HG03039 (cell line): Measurements from ENCODE around the gene MEIS2.

Experiments used
- ATAC-seq: cut with Tn5 transposase; IDR thresholded peaks from one replicate; pipeline ENCODE4 v1.9.1; 2021; ENCODE audit warnings: mild to moderate bottlenecking, moderate library complexity; ENCODE audit not compliant: unreplicated experiment

The MEIS2 gene

DNA sequence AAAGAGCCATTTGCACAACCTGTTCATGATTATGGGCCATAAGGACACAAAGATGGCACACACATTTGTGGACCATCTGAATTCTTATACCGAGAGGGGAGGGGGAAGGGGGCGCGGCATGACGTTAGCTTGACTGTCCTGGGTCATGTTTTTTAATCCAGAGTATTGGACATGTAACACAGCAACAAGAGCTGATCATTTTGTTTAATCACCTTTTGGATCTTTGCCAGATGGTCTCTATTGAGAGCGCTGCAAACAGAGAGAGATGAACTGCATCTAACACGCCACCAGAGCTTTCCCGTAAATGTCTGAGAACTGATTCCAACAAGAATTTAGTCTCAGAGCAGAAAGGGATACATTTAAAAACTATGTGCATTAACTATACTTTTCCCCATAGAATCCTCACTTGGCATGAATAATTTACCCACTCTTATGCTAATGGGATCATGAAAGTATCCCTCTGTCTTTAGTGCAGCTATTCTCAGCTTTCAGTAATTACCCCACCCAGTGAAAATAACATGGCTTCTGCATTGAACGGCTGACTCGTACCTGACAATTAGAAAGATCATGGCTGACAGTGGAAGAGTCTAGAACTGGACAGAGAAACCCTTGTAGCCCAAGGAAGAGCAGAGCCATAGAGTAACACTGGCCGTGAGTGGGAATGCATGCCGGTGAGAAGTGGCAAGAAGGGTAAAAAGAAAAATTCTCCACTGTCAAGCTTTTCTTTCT, 22.6 kb downstream of the MEIS2 start:
- ATAC-seq, result no peak

- ATAC-seq, result no peak
Measured at GRCh38 chr15:37076543-37076942, 23.8 kb downstream of the MEIS2 start.

DNA sequence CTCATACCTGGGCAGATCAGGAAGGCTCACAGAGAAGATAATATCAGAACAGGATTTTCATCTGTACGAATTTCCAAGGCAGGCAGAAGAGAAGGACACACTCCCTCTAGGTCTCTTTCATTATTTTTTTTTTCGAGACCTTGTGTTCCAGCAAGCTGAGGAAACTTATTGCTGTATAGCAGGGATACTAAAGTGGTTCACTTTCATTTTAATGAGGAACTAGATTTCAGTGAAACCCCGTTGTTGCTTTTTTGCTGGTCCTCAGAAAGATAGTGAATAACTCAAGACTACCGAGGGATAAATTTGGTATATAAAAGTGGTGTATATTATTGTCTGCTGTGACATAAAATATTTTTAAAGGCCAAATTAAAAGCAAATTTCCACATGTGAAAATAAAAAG, 24.6 kb downstream of the MEIS2 start:
- no peak for ATAC-seq

DNA sequence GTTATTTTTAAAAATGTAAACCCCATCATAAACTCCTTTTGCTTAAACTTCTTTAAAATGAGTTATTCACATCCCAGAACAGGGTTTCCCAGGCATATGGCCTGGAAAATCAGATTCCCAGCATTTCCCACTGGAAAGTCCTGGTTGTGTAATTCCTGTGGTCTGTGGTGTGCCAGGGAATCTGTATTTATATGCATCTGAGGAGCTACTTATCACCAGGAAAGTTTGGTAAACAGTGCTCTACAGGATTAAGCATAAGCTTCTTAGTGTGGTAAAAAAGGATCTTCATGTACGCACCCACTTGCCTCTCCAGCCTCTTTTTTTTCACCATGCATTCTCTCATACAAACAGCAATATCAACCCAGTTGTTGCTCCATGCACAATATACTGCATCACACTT, 28.2 kb downstream of the MEIS2 start:
- ATAC-seq, result no peak

DNA sequence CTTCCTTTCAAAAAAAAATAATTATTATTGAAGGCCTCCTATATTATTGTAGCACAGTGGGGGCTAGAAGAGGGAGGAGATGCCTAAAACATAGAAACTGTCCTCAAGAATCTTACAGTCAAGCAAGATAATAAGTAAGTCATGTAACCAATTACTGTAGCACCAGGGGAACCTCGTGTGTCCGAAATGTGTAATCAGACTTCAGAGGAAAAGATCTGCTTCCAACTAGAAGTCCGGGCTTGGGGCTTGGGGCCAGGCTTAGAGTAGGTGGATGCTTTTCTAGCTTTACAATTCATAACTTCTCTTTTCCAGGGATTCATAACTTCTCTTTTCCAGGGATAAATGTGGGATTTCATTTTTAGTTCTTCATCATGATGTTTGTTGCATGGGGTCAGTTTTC, 29.2 kb downstream of the MEIS2 start:
- ATAC-seq, result no peak

- no peak for ATAC-seq
Measured at GRCh38 chr15:37070686-37071085, 29.7 kb downstream of the MEIS2 start.

DNA sequence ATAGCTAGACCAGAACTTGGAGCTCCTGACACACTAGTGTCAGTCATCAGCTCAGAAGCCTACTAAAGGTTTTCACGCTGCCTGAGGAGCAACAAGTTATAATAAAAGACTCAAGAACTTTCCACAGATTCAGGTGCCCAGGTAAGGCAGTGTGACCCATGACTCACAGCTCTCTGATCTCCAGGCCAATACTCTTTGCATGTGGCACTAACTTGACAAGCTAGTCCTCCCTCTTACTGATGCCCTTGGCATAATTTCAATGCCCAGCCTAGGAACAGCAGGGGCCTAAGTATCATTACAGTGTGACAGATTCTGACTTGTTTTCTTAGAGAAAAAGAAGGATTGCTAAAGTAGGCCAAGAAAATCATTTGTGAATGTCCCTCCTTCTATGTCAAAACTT, 38.4 kb downstream of the MEIS2 start:
- ATAC-seq, result no peak

DNA sequence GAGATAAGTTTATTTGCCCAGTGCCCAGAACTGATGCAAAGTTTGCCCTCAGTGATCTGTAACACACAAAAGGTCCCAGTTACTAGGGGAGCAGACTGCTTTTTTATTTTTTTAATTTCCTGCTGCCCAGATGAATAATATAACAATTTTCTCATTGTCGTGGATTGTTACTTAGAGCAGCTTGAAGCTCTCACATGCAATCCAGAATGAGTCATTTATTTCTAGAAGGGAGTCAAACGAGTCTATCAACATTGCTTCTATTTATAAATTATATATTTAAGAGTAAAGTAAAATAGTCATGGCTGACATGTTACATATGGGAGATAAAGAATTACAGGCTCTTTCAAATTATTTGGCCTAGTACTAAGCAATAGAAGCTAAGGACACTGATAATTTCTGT, 41.3 kb downstream of the MEIS2 start:
- ATAC-seq, result no peak

DNA sequence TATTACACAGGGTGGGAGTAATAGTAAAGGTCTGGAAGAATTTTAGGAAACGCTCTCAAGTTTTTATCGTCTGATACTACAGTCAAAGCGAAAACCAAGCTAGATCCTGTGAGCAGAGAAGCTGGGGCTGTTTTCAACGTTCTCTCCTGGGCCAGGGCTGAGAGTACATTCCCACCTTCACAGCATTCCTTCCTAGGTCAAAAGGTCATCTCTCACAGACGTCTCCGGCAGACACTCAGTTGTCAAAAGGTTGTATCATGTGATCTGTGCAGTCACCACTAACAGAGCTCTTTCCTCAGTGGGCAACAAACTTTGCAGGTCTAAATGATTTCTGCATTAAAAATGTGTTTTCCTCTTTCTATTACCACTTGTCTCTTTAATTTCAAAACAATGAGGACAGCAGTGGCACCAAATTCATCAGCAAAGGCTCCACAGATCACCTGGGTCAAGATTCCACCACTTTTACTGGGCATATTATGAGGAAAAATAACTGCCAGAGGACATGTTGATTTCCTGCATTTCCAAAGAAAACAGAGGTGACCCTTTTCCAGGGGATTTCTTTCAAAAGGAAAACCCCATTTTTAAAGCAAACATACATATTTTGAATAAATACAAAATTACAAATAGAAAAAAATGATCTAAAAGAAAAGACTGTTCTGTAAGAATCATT, 41.9 kb downstream of the MEIS2 start:
- no peak for ATAC-seq

DNA sequence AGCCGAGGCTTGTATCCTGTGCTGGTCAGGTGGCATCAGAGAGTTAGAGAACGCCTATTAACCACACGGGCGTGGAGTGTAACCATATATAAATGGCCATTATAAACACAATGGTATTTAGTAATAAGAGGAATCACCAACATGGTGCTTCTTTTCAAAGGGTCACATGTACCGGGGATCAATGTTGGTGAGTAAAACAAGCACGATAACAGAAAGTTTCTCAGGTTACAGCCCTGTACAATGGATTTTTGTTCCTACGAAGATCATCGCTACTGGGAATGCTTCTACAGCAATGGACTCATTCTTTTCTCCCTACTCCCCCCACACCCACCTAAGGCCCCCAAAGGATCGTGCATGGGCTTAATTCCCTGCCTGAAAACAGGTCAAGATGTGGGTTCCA, 42.5 kb downstream of the MEIS2 start:
- no peak for ATAC-seq

DNA sequence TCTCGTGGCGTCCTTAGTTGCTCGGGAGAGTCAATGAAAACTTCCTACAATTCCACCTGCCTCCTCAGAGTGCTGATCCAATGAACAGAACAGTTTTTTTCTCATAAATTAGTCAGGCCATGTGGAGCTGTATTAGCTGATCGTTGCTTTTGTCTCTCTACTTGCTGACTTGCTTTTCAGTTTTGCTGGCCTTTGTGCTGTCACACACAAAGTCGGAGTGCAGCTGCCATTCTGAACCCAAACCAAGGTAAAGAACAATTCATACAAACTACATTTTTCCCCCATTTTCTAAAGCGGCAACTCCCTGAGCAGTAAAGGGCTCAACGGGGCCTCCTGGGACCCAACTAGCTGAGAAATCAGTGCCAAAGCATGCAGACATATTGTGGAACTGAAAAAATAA, 43.1 kb downstream of the MEIS2 start:
- no peak for ATAC-seq

DNA sequence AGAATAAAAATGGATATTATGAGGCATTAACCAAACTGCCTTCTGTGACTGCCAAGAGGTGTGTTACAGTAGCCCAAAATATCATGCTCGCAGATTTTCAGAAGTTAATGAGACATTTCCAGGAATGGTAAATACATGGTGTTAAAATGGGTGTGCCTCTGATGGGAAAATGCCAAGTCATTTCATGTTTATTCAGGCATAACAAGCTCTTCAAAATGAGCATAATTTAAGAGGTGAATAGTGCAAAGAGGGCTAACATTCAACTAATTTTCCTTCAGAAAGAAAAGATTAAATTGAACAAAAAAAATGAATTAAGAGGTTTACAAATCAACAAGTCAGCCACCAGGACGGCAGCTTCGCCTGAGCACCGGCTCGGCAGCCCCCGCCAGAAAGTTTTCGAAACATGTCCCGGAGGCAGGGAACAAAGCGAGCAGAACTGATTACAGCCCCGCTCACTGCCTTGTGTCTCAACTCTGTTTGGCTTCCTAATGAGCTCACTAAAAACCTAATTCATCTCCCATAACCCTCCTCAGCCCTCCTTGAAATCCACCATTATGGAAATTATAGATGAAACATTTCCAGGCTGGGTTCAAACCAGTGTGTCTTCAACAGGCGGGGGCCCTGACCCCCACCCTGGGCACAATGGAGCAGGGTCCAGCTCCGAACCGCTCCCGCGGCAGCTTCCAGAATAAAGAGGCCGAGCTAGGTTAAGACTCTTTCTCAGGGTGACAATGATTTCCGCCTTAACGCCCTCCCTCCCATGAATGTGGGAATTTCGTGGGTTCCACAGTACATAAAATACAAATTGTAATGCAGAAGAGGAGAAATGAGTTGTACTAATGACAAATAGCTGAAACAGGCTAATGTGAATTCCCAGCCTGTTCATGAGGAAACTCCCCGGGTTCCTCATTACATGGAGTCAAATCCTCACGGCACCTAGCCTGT, 43.9 kb downstream of the MEIS2 start:
- no peak for ATAC-seq

DNA sequence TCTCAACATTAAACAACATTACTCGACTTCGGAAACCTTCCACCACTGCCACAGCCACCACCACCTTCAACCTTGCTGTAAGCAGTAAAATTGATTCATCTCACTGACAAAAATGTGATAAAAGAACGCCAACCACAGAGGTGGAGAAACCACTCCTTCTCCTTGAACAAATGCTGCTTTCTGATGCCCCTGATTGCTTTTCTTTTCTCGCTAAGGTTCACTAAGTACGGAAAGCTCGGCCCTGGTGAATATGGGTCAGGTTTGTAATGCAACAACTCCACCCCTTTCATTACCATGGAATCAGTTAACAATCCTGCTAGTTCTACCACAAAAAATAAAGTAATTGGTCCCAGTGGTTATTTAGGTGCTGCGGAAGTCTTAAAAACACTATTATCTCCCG, 44.9 kb downstream of the MEIS2 start:
- ATAC-seq, result no peak

DNA sequence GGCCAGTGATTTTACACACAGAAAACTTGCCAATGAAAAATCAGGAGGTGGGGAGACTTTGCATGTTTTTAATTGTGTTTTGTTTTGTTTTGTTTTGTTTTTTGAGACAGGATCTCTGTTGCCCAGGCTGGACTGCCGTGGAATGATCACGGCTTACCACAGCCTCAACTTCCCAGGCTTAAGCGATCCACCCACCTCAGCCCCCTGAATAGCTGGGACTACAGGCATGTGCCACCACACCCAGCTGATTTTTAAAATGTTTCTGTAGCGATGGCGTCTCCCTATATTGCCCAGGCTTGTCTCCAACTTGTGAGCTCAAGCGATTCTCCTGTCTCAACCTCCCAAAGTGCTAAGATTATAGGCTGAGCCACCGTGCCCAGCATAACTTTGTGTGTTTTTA, 46.0 kb downstream of the MEIS2 start:
- ATAC-seq, result no peak

DNA sequence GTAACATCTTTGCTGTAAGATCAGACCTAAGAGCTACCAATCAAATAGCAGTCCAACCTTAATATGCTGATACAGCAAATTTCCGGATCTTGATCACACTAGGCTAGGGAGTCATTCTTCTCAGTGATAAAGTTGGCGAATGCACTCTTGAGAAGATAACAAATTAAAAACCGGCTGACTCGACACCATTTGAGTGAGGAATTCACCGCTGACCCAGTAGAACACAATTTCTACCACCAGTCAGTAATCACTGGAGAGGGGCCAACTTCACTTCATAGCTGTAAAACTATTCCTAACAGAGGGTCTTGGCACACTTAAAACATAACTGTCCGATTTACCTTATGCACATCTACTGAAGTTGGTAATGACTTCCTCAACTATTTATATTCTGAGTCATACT, 47.2 kb downstream of the MEIS2 start:
- ATAC-seq, result no peak

DNA sequence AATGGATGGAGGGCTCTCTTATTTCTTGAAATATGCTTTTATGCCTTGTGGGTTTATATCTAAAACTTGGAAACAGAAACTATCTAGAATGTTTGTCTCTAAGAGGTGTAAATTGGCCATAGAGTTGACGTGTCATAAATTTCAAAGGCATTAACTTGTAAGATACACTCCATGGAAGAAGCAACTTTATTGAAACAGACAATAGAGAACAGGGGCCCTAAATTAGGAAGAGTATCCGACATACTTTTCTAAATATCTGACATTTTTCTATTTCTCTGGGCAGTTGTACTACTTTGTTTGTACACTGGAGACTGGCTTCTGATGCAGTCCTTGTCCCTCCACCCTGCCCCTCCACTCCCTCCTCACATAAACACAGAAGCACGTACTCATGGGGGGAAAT, 50.0 kb downstream of the MEIS2 start:
- no peak for ATAC-seq

GRCh38 chr15:37046876-37047614, 53.3 kb downstream of the MEIS2 start:
- no peak for ATAC-seq

- no peak for ATAC-seq
Measured at GRCh38 chr15:37045859-37046740, 54.2 kb downstream of the MEIS2 start.

DNA sequence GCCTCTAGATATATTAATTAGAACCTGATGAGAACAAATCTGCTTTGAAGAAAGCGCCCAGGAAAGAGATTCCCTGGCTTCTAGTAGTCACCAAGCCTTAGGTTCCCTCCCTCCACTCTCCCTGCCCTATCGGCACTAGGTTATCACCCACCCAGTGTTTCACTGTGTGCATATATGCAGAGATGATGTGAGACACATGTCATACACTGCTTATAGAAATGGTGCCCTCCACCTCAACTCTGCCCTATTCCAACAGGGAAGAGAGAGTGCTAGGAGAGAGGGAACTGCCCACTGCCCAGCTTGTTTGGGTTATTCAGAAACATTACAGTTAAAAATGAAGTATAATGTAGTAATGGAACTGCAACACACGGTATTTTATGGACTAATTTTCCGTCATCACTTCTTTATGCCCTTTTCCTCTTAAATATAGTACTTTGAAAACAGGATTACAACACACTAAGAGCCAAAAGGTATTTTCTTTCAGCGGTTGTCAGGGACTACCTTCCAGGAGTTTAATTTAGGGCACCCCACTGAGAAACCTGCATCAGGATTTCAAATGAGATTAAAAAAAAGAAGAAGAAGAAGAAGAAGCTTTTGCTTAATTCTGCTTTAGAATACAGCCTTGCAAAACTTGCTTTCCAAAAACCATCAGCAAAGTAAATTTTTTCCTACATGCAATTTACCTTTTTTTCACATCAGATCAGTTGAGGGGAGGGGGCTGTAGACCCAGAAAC, 55.3 kb downstream of the MEIS2 start:
- ATAC-seq, result no peak
